NCI-H526 (cell line): ENCODE results near the gene ABHD5.

Experiments used
- DNase-seq, 2 experiments: peaks; one replicate each; lab custom pipeline; 2025; lab: John Stamatoyannopoulos, UW

The ABHD5 gene

GRCh38 chr3:43779850-43780249, 89.1 kb downstream of the ABHD5 start:
- DNase-seq = no peak

DNA sequence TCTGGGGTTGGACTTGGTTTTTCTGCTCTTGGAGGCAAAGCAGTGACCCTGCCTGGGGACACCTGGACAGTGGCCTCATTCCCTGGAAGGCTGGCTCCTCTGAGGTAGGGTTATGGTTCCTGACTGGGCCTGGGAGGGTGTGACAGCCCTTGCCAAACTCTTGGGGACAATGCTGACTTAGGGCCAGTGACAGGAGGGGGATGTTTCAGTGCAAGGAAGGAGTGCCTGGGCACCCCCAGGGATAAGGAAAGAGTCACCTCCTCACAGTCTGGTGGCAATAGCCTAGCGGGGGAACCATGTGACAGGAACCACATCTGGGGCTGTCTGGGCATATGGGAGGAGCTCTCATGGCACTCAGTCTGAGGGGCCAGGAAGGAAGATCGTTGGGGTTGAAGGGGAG, 91.8 kb downstream of the ABHD5 start:
- no peak for DNase-seq
